Body of pancreas (tissue), 4 donors: ENCODE measurements around the gene ATP1B2. TPM values are rescaled to one million over a fixed set of nuclear protein-coding genes. Genes with fewer than 3 reads are reported as not detected.

ENCODE experiments used
- ATAC-seq: fragments of 150-250 bp; one replicate; pipeline ENCODE4 v1.9.1; 2016
- DNase-seq, 4 donors: peaks; one replicate each; pipeline ENCODE4 v3.0.0-alpha.2; 2019
- H3K27ac ChIP-seq, 4 donors: fragments of 200-600 bp; sonication (generic); 1 replicate in 3 of 4; 2 replicates in 1 of 4; pipeline versions ENCODE4 v1.5.1 to v1.6.1; 2016 to 2019; ENCODE audit warnings: mild to moderate bottlenecking in 1 of 4, mixed read lengths in 1 of 4, moderate library complexity in 1 of 4
- H3K27me3 ChIP-seq, 2 donors: fragments of 200-600 bp; sonication (generic); one replicate each; pipeline ENCODE4 v1.6.0; 2016; ENCODE audit warnings: mild to moderate bottlenecking in 1 of 2
- H3K36me3 ChIP-seq, 2 donors: fragments of 200-600 bp; sonication (generic); replicated peaks in 1 of 2; 2 replicates each; pipeline ENCODE4 v1.5.1; 2016; ENCODE audit warnings: low read depth in 2 of 2; ENCODE audit not compliant: insufficient read depth in 1 of 2
- H3K4me1 ChIP-seq: fragments of 200-600 bp; sonication (generic); one replicate; pipeline ENCODE4 v1.6.0; 2016
- H3K4me3 ChIP-seq, 2 donors: fragments of 200-600 bp; sonication (generic); 1 replicate in 1 of 2; 2 replicates in 1 of 2; pipeline ENCODE4 v1.5.1; 2016 to 2019
- H3K9me3 ChIP-seq, 3 donors: fragments of 200-600 bp; sonication (generic); 1 replicate in 2 of 3; 2 replicates in 1 of 3; pipeline ENCODE4 v1.5.1; 2016
- POLR2A ChIP-seq, 3 donors: fragments of 450-650 bp; IDR thresholded peaks; one replicate each; pipeline ENCODE4 v1.6.1; 2016; ENCODE audit warnings: antibody characterized with exemption in 3 of 3, mild to moderate bottlenecking in 2 of 3
- WGBS, 2 donors: methylation state at CpG; one replicate each; pipeline ENCODE4 v1.1.5; 2017; 5-methylcytosine and 5-hydroxymethylcytosine counted together
- intact Hi-C: fragments of 100-400 bp; cut with DNase I; formaldehyde crosslinking; loops from one replicate; pipeline ENCODE4 v1.15.1; 2023
- total RNA-seq, 2 donors: library from RNA; depleted of rRNA; stranded (reverse); fragments of >200 nt; gene quantifications; one replicate each; pipeline ENCODE4 v1.1.0, GENCODE V29; 2016
- TF ChIP-seq, protein P1 (sequence below), 7 experiments: fragments of 450-650 bp in 4 of 7; fragments of 200-600 bp in 3 of 7; sonication (generic) in 3 of 7; IDR thresholded peaks; one replicate each; pipeline ENCODE4 v1.5.1; 2016 to 2019; ENCODE audit warnings: antibody characterized with exemption in 7 of 7

ATP1B2 gene
- total RNA-seq, 2 donors from 2014 or later, result 0.78 to 1.3 TPM

DNA sequence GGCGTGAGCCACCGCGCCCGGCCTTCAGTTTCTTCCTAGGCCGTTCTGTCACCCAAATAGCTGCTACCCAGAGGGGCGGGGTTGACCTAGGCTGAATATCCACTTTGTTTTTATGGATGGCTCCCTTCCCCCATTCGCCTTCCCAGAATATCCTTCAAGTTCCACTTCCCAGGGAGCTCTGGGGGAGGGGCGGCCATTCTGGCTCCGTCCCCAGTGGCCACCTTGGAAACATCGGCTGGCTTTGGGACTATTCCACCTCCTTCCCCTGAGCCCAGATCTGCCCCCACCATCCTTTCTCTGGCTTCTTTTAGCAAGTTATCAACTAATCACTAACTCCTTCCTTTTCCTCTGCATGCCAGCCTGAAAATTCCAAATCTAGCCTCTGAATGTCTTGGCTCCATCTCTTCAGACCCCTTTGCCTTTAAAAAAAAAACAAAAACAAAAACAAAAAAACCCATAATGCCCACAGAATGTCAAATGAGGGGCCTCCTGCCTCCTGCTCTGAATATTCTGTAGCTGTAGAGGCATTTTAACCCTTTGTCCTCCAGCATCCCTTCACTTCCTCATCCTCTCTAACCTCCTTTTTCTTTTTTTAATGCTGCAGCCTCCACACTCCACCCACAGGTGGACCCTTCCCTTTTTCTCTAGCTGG is 6.4 kb downstream of the ATP1B2 start:
- Histone ChIP-seq H3K36me3 (no peaks in the 10 kb centered on the region), H3K4me1 (no peaks in the 10 kb centered on the region), H3K27ac (no peak overlapping the region), H3K9me3 (no peaks in the 10 kb centered on the region), H3K27me3 (no peaks in the 10 kb centered on the region), H3K4me3 (no peak overlapping the region)
- DNase-seq, result peak; percentile 32 to 46 (median 42)
- ATAC-seq, result peak; percentile 41
- 41 to 48% methylated on average over 10 of the region's 10 CpGs for WGBS, 2 donors
- no peak for TF ChIP-seq POLR2A (IDR thresholded peaks at IDR 0.05)
- TF ChIP-seq, protein P1, sequence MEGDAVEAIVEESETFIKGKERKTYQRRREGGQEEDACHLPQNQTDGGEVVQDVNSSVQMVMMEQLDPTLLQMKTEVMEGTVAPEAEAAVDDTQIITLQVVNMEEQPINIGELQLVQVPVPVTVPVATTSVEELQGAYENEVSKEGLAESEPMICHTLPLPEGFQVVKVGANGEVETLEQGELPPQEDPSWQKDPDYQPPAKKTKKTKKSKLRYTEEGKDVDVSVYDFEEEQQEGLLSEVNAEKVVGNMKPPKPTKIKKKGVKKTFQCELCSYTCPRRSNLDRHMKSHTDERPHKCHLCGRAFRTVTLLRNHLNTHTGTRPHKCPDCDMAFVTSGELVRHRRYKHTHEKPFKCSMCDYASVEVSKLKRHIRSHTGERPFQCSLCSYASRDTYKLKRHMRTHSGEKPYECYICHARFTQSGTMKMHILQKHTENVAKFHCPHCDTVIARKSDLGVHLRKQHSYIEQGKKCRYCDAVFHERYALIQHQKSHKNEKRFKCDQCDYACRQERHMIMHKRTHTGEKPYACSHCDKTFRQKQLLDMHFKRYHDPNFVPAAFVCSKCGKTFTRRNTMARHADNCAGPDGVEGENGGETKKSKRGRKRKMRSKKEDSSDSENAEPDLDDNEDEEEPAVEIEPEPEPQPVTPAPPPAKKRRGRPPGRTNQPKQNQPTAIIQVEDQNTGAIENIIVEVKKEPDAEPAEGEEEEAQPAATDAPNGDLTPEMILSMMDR (IDR thresholded peaks at IDR 0.05), result no peak
- intact Hi-C loops, result no loop called here

DNA sequence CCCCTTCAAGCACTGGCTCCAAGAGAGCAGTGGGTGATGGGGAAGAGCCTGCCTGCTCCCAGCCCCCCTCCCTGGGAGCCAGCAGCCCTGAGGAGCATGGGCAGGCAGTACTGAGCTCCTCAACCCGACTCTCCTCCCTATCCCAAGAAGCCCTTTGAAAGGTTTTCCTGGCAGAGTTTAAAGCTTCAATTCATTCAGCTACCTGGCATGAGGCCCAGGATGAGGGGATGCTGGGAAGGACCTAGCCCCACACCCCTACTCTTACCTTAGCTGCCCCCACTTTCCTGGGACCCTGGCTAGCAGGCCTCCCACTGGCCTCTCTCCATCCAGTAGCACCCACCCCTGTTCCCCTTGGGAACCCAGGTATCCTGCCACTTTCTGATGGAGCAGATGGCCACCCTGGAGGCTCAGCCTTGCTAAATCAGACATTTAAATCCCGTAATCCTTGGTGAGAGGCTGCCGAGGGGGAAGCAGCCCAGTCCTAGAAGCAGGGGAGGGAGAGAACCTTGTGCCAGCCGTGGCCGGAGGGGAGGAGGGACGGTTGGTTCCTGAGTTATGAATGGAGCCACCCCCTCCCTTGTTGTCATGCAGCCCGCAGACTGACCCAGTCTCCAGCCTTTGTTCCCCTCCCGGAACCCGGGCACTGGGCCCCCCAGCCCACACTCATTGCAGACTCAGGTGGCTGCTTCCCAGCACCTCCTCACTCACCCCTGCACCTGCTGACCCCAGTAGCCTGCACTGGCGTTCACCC is 17.1 kb downstream of the ATP1B2 start:
- WGBS, 2 donors, result 81 to 82% methylated on average over 5 to 8 of the region's 10 CpGs
- H3K27ac ChIP-seq, result no peak overlapping the region
- no peak overlapping the region for H3K4me3 ChIP-seq
- H3K9me3 ChIP-seq, result no peaks in the 10 kb centered on the region
- no peak for ATAC-seq
- intact Hi-C loops, result no loop called here
- TF ChIP-seq, protein P1 (IDR thresholded peaks at IDR 0.05), result no peak
- DNase-seq, result no peak
- H3K4me1 ChIP-seq, result no peaks in the 10 kb centered on the region
- H3K27me3 ChIP-seq, result no peaks in the 10 kb centered on the region
- H3K36me3 ChIP-seq, result peaks cover 5 to 25% of the 10 kb centered on the region in 2 donors

DNA sequence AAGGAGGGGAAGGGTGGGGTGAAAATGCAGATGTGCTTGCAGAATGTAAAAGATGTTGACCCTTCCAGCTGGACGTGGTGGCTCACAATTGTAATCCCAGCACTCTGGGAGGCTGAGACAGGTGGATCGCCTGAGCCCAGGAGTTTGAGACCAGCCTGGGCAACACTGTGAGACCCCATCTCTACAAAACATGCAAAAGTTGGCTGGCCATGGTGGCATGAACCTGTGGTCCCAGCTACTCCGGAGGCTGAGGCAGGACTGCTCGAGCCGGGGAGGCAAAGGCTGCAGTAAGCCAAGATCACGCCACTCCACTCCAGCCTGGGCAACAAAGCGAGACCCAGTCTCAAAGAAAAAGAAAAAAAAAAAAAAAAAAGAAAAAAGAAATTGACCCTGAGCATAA is 17.8 kb downstream of the ATP1B2 start:
- ATAC-seq (no peak), DNase-seq (no peak)
- H3K27me3 ChIP-seq, result no peaks in the 10 kb centered on the region
- no peak overlapping the region for H3K27ac ChIP-seq
- WGBS, 2 donors, result 71 to 89% methylated on average over 7 of the region's 7 CpGs
- H3K4me3 ChIP-seq, result no peak overlapping the region
- intact Hi-C loops, result no loop called here
- H3K9me3 ChIP-seq, result peaks cover 0 to 2% (median 0%) of the 10 kb centered on the region in 3 donors
- TF ChIP-seq, protein P1 (IDR thresholded peaks at IDR 0.05), result no peak
- no peak for TF ChIP-seq POLR2A (IDR thresholded peaks at IDR 0.05)
- peaks cover 11 to 28% of the 10 kb centered on the region in 2 donors for H3K36me3 ChIP-seq
- no peaks in the 10 kb centered on the region for H3K4me1 ChIP-seq

DNA sequence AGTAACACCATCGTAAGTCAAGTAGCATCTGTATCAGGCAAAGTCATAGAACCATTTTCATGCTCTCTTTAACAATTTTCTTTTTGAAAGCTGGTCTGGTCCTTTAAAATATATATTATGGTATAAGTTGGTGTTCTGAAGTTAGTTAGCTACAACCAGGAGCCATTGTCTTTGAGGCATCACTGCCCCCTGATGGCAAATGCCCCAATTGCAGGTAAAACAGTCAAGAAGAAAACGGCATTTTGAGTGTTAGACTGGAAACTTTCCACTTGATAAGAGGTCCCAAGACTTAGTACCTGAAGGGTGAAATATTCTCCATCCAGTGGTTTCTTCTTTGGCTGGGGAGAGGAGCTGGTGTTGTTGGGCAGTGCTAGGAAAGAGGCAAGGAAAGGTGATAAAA is 22.5 kb downstream of the ATP1B2 start:
- peaks cover 23 to 43% of the 10 kb centered on the region in 2 donors for H3K36me3 ChIP-seq
- H3K27ac ChIP-seq, result no peak overlapping the region
- ATAC-seq, result no peak
- DNase-seq, result peak in 3 of 4 donors; percentile 20 to 53 (median 49)
- peaks cover 0 to 7% (median 0%) of the 10 kb centered on the region in 3 donors for H3K9me3 ChIP-seq
- WGBS, 2 donors, result 78 to 79% methylated on average over 2 of the region's 2 CpGs
- H3K27me3 ChIP-seq, result no peaks in the 10 kb centered on the region
- H3K4me3 ChIP-seq, result no peak overlapping the region
- intact Hi-C loops, result no loop called here
- TF ChIP-seq POLR2A (IDR thresholded peaks at IDR 0.05), result no peak
- TF ChIP-seq, protein P1 (IDR thresholded peaks at IDR 0.05), result peak in 4 of 7 experiments; percentile 24 to 42 (median 40)
- H3K4me1 ChIP-seq, result no peaks in the 10 kb centered on the region
